HG03354 (cell line): ENCODE results near the gene ATP13A4.
"Not testable (repeated sequence)": the region's sequence is repeated elsewhere in the genome, so short reads cannot be mapped to it uniquely, and the experiment has no call there.

Source experiments
- ATAC-seq: cut with Tn5 transposase; IDR thresholded peaks from one replicate; pipeline ENCODE4 v1.9.1; 2021; ENCODE audit warnings: mild to moderate bottlenecking; ENCODE audit not compliant: unreplicated experiment, poor library complexity, severe bottlenecking

The ATP13A4 gene

DNA sequence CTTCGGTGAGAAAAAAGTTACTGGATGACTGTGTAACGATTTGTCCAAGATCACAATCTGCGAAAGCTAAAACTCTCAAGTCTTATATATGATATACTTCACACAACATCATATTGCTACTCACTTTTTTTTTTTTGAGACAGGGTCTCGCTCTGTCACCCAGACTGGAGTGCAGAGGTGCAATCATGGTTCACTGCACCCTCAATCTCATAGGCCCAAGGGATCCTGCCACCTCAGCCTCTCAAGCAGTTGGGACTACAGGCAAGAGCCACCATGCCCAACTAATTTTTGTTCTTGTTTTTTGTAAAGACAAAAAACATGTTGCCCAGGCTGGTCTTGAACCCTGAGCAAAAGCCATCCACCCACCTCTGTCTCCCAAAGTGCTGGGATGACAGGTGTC lies 5.4 kb upstream of the ATP13A4 start:
- ATAC-seq, result no peak

DNA sequence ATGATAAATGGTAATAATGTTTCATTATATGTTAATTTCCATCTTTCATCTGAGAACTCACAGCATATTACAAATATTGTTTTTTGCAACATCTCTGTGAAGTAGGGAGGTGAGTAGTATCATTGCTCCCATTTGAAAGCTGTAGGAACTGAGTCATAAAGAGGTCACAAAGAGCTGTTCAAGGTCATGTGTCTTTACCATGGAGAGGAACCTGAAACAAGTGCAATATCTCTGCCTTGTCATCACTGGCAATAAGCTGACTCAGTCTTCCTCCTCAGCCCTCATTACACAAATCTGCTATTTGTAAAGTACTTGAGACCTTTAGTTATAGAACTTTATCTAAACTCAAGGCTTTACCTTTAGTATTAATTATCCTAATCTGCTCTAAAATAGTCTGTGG lies 4.4 kb upstream of the ATP13A4 start:
- ATAC-seq, result no peak

DNA sequence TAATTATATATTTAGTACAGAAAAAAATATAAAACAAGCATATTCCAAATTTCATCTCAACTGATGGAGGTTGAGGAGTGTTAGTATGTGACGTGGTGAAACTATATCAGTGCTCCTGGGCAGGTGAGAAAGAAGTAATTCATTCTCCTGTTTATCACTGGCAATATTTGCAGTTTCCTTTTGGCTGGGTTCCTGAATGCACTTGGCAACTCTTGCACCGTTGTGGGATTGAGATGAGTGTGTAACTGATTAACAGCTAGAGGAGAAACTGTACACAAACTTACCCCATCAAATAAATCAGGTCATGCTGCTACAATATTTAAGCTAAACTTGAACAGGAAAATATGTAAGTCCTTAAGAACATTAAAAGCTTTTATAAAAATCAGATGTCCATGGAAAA lies 2.1 kb upstream of the ATP13A4 start:
- ATAC-seq, result no peak

DNA sequence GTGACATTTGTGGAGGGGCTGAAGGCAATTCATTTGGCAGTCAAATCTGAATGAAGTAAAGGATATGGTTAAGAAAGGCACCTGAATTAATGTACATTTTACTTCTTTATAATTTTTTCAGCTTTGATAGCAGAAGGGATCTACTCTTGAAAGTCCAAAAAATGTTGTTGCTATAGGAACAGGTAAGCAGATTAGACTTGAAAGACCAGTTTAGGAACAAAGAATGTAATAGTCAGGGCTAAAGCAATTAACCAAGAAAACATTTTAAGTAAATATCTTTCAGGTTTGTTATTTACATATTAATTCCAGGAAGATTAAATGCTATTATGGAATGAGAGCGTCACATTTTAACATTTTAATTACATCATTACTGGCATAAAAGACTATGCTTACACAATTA lies 1.1 kb downstream of the ATP13A4 start:
- no peak for ATAC-seq

DNA sequence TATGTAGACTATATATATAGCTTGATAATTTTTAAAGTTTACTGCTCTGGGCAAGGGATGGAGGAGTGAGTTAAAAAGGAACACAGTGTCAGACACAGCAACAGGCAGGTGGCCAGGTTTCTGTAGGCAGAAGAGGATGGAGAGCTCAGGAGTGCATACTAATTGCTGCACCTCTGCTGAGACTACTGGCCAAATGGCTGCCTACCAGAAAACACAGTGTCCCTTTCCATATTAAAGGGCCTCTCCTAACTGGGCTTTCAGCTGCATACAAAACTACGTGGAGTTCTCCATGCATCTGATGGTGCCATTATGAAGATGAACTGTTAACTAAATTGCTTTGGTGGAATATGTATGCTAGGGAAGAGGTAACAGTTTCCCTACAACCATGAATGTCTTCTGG lies 1.8 kb downstream of the ATP13A4 start:
- no peak for ATAC-seq

DNA sequence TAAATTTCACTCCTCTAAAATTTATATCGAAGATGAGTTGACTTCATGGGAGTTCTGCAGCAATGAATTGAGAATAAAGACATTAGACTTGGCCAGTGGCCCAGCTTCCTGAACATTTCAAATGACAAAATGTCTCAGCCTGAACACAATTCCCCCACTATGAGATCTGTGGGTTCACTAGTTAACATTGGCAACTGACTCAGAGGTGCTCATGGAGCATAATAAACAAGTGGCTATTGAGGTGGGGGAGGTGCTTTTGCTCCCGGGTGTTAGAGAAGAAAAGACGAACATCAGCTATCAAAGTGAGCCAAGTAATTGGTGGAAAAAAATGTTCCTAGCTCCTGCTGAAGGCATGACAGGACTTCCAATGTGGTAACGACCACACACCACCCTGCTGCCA lies 6.3 kb downstream of the ATP13A4 start:
- ATAC-seq, result no peak

DNA sequence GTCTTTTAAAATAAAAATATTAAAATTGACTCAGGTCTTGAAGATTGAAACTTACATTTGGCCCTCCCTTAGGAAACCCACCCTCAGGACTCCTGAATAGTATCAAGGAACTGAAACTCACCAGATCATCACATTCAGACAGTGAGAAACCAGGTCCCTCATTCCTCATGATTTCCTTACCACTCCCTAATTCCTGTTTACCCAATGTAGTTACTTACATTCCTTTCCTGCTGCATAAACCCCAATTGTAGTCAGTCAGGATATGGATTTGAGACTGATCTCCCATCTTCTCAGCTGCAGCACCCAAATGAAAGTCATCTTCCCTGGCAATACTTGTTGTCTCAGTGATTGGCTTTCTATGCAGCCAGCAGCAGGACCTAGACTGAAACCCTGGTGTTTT lies 8.6 kb downstream of the ATP13A4 start:
- ATAC-seq, result no peak

DNA sequence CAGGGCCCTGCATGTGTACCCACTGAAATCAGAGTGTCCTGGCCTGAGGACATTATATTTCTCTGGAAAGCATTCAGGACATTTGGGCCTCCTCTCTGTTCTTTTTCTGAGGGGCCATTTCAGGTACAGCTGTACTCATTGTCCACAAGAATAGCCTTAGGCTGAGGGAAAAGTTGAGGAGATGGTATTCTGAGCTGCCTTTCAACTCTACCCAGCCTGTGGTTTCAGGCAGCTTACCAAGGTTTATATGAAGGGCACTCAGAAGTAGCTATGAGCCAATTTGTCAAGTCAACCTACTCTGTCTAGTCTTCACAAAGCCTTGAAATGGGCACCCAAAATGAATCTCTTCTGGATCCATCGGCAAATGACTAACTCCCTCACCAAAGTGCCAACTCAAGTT lies 9.4 kb downstream of the ATP13A4 start:
- ATAC-seq, result no peak

DNA sequence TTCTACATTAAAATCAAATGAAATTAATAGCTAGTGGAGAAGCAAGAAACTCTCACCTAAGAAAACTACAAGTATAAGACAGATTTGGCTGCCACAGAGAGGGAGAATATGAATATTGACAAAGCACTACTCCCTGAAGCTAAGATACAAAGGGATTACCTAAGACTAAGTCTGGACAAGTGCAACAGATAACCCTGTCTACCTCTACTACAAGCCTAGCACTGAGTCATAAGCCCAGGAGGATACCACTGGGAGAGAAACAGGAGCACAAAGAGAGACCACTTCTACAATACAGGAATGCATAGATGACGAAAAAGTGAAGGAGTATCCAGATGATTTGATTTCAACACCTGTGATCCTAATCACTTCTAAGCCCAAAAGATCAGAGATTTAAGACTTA lies 10.4 kb downstream of the ATP13A4 start:
- ATAC-seq, result no peak

DNA sequence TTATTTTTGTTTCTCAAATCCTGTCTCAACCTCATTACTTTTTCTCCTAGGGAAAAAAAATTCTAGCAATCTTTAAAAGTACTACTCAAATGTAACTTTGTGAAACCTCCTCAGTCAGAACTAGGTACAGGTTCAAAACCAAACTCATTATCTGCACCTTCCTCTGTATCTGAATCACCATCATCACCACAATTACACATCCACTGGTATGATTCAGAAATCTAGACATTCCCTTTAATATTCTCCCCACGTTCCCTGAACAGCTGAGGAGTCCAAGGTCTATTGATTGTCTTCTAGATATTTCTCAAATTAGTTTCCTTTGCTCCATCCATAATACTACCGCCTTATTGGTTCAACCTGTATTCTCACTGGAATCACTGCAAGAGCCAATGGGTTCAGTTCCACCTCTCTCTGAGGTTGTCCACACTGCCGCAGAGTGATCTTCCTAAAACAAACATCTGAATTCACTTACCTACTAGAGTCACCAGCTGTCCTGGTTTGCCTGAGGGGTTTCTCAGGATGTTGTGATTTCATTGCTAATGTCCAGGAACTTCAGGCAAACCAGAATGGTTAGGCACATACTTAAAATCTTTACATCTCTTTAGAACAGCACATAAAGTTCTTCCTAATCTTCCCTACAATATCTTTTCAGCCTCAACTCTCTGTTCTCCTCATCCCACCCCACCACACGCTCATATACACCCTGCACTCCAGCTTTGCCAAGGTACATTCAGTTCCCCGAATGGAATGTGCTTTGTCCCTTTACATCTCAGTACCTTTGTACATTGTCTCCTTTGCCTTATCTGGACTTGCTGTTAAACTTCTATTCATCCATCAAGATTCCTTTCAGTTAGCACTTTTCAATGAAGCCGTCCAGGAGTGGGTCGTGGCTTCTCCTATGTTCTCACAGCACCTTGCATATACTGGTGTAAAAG lies 24.2 kb downstream of the ATP13A4 start:
- ATAC-seq, result no peak

DNA sequence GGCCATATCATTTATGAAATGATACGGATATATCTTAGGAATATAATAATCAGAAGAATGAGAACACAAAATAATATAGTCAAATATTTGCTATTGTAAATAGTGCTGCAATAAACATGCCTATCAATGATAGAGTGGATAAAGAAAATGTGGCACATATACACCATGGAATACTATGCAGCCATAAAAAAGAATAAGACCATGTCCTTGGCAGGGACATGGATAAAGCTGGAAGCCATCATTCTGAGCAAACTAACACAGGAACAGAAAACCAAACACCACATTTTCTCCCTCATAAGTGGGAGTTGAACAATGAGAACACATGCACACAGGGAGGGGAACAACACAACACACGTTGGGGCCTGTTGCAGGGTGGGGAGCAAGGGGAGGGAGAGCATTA lies 28.6 kb downstream of the ATP13A4 start:
- ATAC-seq, result not testable (repeated sequence)

DNA sequence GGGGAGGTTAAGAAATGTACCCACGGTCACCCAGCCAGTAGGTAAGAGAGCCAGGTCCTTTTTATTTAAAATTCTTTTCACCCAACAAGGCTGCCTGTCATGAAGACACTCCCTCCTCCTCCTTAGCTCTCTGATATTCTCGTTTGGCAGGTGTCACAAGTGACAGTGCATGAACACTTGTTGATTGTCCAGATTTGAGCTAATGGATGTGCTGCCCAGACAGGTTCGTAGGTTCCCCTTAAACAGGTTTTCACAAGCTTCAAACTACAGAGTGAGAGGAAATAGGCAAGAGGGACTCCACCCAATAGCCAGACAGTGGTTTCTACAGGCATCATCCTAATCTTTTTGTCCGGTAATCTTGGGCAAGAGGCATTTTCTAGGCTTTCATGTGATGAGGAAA lies 32.2 kb downstream of the ATP13A4 start:
- no peak for ATAC-seq

DNA sequence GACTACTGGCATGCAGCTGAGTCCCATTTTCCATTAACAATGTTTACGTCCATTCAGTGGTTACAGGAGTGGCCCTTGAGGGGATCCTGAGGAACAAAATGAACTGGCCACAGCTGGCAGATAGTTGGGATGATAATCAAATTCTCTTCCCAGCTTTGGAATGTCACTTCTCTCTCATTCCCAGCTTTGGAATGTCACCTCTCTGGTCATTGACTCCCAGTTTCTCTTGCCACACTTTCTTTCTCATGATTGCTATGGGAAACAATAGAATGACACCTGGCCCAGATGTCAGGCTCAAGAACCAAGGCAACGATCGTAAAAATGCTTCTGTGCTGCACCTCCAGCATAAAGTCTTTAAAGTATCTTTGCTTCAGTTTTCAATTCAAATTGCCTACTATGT lies 34.0 kb downstream of the ATP13A4 start:
- no peak for ATAC-seq

DNA sequence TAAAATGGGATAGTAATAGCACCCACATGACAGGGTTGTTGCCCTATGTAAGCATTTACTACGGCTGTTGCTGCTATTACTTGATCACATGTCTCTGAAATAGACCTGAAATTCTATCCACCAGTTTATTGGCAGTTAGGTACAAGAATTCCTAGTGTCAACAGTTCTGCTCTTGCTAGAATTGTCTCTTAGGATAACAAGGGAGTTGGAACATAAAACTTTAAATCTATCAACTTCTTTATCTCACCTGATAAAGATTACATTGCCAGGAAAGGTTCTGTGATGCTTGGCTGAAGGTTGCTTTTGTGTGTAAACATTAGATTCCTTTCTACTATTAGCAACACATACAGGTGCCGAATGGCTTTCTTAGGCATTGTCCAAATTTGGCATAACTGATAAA lies 38.7 kb downstream of the ATP13A4 start:
- no peak for ATAC-seq

DNA sequence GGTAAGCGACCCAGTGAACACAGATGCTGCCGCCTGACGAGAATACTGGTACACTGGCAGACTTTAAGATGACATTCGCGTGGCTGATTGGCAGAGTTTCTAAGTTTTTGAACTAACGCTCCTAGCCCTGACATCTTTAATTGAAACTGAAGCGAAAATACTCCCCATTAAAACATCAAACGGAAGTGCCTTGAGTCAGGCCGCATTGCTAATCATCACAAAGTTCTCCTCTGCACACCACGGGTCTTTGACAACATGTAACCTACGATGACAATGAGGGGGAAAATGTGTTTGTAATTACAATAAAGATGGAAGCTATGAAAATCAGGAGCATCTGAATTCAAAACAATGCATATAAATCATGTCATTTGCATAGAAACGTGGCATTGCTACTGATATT lies 44.5 kb downstream of the ATP13A4 start:
- no peak for ATAC-seq

DNA sequence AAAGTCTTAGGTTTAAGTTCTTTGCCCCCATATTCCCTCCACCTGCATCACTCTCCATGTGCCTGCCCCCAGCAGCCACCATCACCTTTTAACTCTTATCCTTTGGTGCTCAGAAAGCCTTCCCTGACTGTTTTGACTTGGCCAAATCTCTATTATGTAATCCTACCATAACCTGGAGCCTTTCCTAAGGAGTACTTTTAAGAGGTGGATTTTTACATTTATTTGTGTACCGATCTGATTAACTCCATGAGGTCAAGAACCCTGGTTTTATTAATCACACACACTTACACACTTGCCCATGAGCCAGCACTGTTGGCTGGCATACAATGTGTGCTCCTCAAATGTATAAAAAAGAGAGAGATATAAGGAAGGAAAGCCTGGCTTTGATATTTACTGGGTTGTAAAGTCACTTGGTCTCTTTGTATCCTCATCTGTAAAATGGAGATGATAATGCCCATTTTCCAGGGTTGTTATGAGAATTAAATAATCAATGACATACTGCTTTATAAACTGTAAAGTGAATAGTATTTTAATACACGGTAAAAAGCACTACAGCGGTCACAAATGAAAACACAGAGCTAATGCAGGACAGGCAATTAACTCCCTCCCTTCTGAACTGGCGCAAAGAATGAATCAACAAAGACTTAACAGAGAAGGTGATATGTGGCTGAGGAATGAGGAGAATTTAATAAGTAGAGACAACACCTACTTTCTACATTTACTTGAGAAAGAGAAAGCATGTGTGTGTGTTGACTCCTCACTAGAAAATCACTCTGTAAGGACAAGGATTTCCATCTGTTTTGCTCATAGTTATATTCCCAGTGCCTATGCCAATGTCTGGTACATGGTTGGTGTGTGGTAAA lies 45.4 kb downstream of the ATP13A4 start:
- no peak for ATAC-seq

DNA sequence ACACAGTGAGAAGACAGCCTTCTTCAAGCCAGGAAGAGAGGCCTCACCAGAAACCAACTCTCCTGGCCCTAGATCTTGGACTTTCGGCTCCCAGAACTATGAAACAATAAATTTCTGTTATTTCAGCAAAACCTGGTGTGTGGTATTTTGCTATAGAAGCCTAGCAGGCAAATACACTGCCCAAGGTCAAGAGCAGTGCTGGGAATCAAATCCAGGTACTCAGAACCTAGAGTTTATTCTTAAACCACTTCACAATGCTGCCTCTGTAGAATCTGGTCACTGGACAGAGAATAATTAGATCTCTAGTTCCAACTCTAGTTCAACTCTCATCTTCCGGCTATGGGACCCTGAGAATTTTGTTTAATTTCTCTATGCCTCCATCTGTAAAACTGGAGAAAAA lies 46.6 kb downstream of the ATP13A4 start:
- no peak for ATAC-seq

DNA sequence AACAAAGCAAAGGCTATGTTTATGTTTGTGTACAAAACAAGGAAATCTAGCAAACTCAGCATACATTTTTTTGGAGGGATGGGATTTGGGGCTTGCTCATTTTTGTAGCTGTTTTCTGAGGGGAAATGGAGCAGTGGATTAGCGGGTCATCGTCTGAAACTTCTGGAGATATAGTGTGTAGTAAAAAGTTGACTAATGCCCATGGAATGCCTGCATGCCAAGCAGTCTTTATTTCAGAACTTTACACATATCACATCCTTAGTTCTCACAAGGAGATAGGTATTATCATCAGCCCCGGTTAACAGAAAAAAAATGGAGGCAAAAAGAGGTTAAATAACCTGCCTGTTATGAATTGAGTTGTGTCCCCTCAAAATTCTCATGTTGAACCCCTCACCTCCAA lies 47.1 kb downstream of the ATP13A4 start:
- no peak for ATAC-seq

DNA sequence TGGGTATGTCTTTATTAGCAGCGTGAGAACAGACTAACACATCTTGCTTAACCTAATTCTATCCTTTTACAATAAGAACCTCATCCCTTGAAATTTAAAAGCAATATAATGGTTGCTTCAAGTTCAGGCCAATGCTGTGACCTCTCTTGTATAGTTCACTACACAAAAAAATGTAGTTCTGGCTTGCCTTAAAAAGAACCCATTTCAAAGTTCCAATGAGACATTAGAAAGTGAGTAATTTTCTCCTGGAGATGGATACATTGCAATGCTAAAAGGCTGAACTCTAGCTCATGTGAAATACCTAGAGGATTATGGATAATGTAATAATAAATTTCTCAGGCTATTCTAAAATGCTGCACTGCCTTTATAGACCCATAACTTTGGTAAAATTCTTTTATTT lies 47.8 kb downstream of the ATP13A4 start:
- ATAC-seq, result no peak

DNA sequence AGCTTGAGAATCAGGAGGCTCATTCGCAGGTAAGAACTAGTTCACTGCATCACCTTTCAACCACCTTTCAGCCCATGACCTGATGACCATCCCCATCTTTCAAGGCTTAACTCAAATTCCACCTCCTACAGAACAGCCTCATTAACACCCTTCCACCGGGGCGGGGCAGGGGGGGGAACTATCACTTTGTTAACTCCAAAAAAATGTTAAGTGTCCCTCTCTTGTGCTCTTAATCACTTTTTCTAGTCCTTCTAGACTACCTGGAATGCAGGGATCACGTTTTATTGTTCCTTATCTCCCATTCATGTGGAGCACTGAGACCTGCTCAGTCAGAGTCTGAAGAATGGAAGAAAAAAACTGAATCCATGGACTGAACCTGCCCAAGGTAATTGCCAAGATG lies 51.8 kb downstream of the ATP13A4 start:
- ATAC-seq, result no peak
